ENCODE results near the gene SH2D1A.

The SH2D1A gene

DNA sequence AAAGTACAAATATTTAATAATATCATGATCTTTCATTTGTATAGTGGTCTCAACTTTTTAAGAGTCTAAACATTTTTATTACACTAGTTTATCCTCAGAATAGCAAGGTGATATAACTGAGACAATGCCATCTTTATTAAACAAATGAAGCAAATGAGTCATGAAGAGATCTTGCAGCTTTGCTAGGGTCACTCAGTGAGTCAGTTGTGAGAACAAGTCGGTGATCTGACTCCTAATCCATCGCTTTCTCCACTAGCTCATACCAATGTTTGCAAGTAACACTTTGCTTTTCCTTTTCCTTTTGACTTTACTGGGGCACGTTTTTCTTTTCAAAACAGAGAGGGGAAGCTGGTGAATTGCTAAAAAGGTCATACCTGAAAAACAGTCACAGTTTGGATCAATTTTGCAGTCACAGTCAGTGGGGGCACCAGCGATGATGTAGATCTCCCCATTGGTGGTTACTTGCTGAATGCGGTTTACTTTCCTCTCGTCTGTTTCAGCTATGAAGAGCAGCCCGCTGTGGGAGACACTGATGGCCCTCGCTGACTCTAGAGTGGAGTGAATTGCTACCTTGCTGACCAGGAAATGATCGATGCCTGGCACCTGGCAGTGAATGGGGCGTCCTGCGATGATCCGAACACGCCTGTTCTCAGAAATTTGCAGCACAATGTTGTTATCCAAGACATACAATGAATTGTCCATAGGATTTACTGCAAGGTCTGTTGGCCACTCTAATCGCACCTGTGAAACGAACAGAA is 75.7 kb downstream of the SH2D1A start:
- no peak for DNase-seq (ENCODE audit: low spot score)
